ENCODE data around the gene MARVELD1.

The MARVELD1 gene

DNA sequence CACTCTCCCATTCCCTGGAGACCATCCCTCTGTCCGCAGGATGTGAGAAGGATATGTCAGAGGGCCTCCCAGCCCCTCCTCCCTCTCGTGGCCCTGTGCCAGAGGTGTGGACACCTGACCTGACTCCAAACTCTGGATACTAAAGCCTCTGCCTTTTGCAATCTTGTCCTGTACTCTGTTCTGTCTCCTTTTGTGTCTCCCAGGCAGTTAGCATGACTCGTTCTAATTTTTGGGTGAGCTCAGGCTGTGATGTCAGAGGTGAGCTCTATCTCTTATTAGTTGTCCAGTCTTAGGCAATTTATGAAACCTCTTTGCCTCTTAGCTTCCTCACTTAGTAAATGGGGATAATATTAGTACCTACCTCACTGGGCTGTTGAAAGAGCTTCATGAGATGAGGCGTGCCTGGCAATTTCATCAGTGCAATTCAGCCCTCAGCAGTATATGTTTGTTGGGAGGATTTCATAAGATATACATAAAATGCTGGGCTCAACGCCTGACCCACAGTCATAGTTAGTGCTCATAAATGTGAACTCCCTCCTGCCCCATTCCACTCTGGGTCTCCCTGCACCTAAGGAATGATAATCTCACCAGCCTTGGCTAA, 10.9 kb downstream of the MARVELD1 start:
- TF ChIP-seq, protein P1, sequence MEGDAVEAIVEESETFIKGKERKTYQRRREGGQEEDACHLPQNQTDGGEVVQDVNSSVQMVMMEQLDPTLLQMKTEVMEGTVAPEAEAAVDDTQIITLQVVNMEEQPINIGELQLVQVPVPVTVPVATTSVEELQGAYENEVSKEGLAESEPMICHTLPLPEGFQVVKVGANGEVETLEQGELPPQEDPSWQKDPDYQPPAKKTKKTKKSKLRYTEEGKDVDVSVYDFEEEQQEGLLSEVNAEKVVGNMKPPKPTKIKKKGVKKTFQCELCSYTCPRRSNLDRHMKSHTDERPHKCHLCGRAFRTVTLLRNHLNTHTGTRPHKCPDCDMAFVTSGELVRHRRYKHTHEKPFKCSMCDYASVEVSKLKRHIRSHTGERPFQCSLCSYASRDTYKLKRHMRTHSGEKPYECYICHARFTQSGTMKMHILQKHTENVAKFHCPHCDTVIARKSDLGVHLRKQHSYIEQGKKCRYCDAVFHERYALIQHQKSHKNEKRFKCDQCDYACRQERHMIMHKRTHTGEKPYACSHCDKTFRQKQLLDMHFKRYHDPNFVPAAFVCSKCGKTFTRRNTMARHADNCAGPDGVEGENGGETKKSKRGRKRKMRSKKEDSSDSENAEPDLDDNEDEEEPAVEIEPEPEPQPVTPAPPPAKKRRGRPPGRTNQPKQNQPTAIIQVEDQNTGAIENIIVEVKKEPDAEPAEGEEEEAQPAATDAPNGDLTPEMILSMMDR (IDR thresholded peaks at IDR 0.05; ENCODE audit: low read length, missing control alignments), result no peak
- no peak overlapping the region for H3K4me3 ChIP-seq (replicated peaks; ENCODE audit: low read depth, low read length)
- DNase-seq (ENCODE audit: low read depth), result peak; percentile 64

DNA sequence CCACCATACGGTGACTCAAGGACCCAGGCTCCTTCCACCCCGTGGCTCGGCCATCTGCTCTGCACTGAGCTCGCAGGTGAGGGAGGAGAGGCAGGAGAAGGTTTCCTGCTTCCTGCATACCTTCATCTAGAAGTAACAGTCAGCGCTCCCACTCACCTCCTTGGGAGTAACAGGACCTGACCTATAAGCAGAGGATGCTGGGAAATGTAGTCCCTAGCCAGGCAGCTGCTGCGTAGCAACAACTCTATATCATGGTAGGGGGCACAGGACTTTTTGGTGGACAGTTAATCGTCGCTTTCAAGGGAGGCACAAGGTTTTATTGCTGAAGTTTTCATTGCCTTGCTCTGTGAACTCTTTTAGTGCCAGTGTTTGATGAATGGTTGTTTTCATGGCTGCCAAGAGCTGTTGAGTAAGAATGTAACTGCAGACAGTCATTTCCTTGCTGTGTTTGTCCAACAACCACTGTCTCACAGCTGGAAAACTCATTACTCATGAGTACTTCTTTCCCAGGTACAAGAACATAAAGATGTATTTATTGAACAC, 13.2 kb downstream of the MARVELD1 start:
- peak overlapping the region; percentile 21 for H3K4me3 ChIP-seq (replicated peaks; ENCODE audit: low read depth, low read length)
- TF ChIP-seq, protein P1 (IDR thresholded peaks at IDR 0.05; ENCODE audit: low read length, missing control alignments), result no peak
- peak; percentile 86 for DNase-seq (ENCODE audit: low read depth)

- DNase-seq (ENCODE audit: low read depth), result no peak
- TF ChIP-seq, protein P1 (IDR thresholded peaks at IDR 0.05; ENCODE audit: low read length, missing control alignments), result no peak
Observed at GRCh38 chr10:97729014-97729413, 15.5 kb downstream of the MARVELD1 start.

GRCh38 chr10:97731346-97732051, 18.0 kb downstream of the MARVELD1 start:
- DNase-seq (ENCODE audit: low read depth), result peak; percentile 85
- TF ChIP-seq, protein P1 (IDR thresholded peaks at IDR 0.05; ENCODE audit: low read length, missing control alignments), result peak; percentile 88
- no peak overlapping the region for H3K4me3 ChIP-seq (replicated peaks; ENCODE audit: low read depth, low read length)

More at GRCh38 chr10:97729014-97729413, 15.5 kb downstream of the MARVELD1 start:
- no peak overlapping the region for H3K4me3 ChIP-seq (replicated peaks; ENCODE audit: low read depth, low read length)

GRCh38 chr10:97732052-97732359, 18.5 kb downstream of the MARVELD1 start:
- DNase-seq (ENCODE audit: low read depth), result no peak
- TF ChIP-seq, protein P1 (IDR thresholded peaks at IDR 0.05; ENCODE audit: low read length, missing control alignments), result no peak

DNA sequence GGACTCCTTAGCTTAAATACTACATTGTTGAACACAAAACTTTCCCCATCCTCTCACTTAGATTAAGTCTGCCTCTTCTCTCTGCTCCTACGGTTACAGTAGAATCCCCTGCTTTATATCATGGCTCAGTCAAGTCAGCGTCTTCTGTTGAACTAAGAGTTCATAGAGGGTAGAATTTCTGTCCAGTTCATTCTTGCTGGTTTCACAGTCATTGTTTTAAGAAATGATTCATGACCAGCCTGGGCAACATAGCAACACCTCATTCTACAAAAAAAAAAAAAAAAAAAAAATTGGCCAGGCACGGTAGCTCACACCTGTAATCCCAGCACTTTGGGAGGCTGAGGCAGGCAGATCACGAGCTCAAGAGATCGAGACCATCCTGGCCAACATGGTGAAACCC, 19.7 kb downstream of the MARVELD1 start:
- no peak overlapping the region for H3K4me3 ChIP-seq (replicated peaks; ENCODE audit: low read depth, low read length)
- DNase-seq (ENCODE audit: low read depth), result no peak
- TF ChIP-seq, protein P1 (IDR thresholded peaks at IDR 0.05; ENCODE audit: low read length, missing control alignments), result no peak

More at GRCh38 chr10:97732052-97732359, 18.5 kb downstream of the MARVELD1 start:
- no peak overlapping the region for H3K4me3 ChIP-seq (replicated peaks; ENCODE audit: low read depth, low read length)
